MM.1S (cell line): ENCODE data around the gene CDH2.

Source experiments
- EZH2 ChIP-seq: fragments of 300-600 bp; sonication (generic); optimal IDR thresholded peaks from 2 replicates; pipeline ENCODE3; 2017; ENCODE audit warnings: low read depth, mild to moderate bottlenecking, antibody characterized with exemption, low read length, mixed read lengths
- TF ChIP-seq, protein P1 (sequence below): fragments of 300-600 bp; sonication (generic); IDR thresholded peaks from 2 replicates; pipeline ENCODE4 v1.5.1; 2016; ENCODE audit warnings: antibody characterized with exemption, low read length, mixed read lengths

DNA sequence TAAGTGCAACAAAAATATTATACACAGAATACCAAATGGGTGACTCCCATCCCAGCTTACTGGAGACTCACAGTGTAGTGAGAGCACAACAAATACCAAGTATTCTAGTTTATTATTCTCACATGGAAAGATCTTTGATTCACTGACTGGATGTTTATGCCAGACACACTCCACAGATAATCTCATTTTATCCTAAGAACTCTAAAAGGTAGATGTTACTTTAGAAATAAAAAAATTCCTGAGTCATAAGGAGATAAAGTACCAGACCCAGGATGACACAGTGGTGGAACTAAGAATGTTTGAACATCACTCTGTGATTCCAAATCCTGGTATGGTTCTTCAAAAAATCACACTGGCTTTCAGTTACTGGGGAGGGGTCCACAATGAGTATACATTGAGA is 136.2 kb downstream of the CDH2 start:
- TF ChIP-seq, protein P1, sequence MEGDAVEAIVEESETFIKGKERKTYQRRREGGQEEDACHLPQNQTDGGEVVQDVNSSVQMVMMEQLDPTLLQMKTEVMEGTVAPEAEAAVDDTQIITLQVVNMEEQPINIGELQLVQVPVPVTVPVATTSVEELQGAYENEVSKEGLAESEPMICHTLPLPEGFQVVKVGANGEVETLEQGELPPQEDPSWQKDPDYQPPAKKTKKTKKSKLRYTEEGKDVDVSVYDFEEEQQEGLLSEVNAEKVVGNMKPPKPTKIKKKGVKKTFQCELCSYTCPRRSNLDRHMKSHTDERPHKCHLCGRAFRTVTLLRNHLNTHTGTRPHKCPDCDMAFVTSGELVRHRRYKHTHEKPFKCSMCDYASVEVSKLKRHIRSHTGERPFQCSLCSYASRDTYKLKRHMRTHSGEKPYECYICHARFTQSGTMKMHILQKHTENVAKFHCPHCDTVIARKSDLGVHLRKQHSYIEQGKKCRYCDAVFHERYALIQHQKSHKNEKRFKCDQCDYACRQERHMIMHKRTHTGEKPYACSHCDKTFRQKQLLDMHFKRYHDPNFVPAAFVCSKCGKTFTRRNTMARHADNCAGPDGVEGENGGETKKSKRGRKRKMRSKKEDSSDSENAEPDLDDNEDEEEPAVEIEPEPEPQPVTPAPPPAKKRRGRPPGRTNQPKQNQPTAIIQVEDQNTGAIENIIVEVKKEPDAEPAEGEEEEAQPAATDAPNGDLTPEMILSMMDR: no peak
- no peak for TF ChIP-seq EZH2
